Measurements from ENCODE around the gene ZNF536.

The ZNF536 gene

GRCh38 chr19:30364866-30365800 is 7.1 kb upstream of the ZNF536 start:
- DNase-seq = no peak

- no peak for DNase-seq
These were observed 5.9 kb upstream of the ZNF536 start for GRCh38 chr19:30366282-30366681.

GRCh38 chr19:30367006-30367405 is 5.2 kb upstream of the ZNF536 start:
- DNase-seq = no peak

- no peak for DNase-seq
These were observed 4.8 kb upstream of the ZNF536 start for GRCh38 chr19:30367421-30367820.

- DNase-seq = no peak
These were observed 2.4 kb upstream of the ZNF536 start for GRCh38 chr19:30369833-30370232.

- no peak for DNase-seq
These were observed 885 bp upstream of the ZNF536 start for GRCh38 chr19:30371161-30371836.

- no peak for DNase-seq
These were observed 1.4 kb downstream of the ZNF536 start for GRCh38 chr19:30373593-30373992.

GRCh38 chr19:30374539-30374864 is 2.3 kb downstream of the ZNF536 start:
- no peak for DNase-seq

GRCh38 chr19:30374865-30375552 is 2.8 kb downstream of the ZNF536 start:
- DNase-seq = no peak

GRCh38 chr19:30375553-30376031 is 3.4 kb downstream of the ZNF536 start:
- DNase-seq = no peak

- no peak for DNase-seq
These were observed 4.1 kb downstream of the ZNF536 start for GRCh38 chr19:30376272-30376671.

GRCh38 chr19:30376826-30377425 is 4.7 kb downstream of the ZNF536 start:
- DNase-seq = no peak

- DNase-seq = no peak
These were observed 6.5 kb downstream of the ZNF536 start for GRCh38 chr19:30378701-30379100.

GRCh38 chr19:30379841-30380610 is 7.8 kb downstream of the ZNF536 start:
- no peak for DNase-seq

GRCh38 chr19:30381366-30381765 is 9.2 kb downstream of the ZNF536 start:
- DNase-seq = no peak

- no peak for DNase-seq
These were observed 13.0 kb downstream of the ZNF536 start for GRCh38 chr19:30385174-30385573.

GRCh38 chr19:30385666-30386065 is 13.5 kb downstream of the ZNF536 start:
- DNase-seq = no peak

GRCh38 chr19:30386551-30387143 is 14.5 kb downstream of the ZNF536 start:
- no peak for DNase-seq

GRCh38 chr19:30387311-30388115 is 15.3 kb downstream of the ZNF536 start:
- no peak for DNase-seq

GRCh38 chr19:30388327-30388726 is 16.1 kb downstream of the ZNF536 start:
- no peak for DNase-seq

- DNase-seq = no peak
These were observed 16.6 kb downstream of the ZNF536 start for GRCh38 chr19:30388819-30389218.

Measured in activated CD8-positive, alpha-beta memory T cell treated with anti-CD3 and anti-CD28 coated beads, Interleukin-2, amount 50 U/mL, for 48 hours (primary cell).